ENCODE measurements around the gene GBGT1.

Gene GBGT1

DNA sequence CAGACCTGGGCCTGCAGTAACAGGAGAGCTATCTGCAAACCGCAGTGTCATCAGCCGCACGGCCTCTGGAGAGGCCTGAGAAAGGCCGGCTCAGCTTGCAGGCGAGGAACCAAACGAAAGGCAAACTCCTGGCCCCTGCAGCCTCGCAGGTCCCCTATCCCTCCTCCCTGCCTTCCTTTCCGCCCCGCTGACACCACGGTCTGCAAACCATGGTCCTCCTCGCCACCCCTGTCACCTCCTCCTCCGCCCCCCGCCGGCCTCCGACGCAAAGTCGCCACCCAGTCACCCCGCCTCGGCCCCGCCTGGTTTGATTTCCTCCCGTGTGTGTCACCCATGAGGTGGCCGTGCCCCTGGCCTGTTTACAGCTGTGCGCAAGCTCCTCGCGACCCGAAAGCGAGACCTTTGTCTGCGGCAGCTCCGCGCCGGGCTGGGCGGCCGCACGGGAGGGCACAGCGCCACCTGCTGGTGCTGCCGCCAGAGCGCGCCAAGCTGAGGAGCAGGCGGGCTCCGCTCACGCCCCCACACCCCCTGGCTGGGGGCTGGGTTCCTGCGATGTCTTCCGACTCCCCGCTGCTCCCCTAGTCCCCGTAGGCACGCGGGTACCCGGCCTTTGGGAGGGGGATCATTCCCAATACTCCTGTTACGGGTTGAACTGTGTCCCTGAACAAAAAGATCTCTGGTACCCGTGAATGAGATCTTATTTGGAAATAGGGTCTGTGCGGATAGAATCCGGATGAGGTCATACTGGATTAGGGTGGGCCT is 19.4 kb downstream of the GBGT1 start:
- Histone ChIP-seq H3K9ac (peak overlapping the region; percentile 50 to 100 (median 69)), H3K36me3 (peaks cover 0 to 28% (median 9%) of the 10 kb centered on the region in 11 experiments; a peak in 13 of 22 replicates), H3K4me2 (peak overlapping the region; percentile 80 to 99 (median 97)), H3K4me1 (peaks cover 70 to 85% (median 82%) of the 10 kb centered on the region in 10 experiments), H4K20me1 (peaks cover 70 to 92% (median 87%) of the 10 kb centered on the region in 11 experiments), H3K9me3 (replicated peaks in 1 of 11) (no peaks in the 10 kb centered on the region), H3K27me3 (no peaks in the 10 kb centered on the region), H3K27ac (peak overlapping the region in 10 of 11 experiments; percentile 24 to 71 (median 52); a peak in 18 of 22 replicates), H3K4me3 (peak overlapping the region; percentile 26 to 58 (median 42); a peak in 18 of 20 replicates)
- TF ChIP-seq Cebpa-rat (IDR thresholded peaks at IDR 0.05), result no peak

DNA sequence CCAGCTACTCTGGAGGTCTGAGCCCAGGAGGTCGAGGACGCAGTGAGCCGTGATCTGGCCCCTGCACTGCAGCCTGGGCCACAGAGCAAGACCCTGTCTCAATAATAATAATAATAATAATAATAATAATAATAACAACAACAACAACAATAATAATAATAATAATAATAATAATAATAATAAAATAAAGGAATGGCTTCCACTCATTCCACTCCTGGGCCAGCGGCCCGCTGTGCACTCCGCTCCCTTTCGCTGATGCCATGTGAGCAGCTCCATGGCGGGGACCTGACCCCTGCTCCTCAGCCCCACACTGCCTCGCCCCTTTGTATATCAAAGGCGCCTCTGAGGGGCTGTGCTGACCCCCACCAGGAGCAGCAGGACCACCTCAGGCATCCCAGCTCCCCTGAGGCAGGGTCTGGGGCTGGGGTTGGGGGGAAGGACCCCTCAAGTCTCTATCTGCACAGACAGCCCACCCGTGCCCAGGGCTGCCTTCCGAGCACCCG is 20.0 kb downstream of the GBGT1 start:
- no peaks in the 10 kb centered on the region for H3K9me3 ChIP-seq (replicated peaks in 1 of 11)
- peaks cover 71 to 91% (median 86%) of the 10 kb centered on the region in 10 experiments for H3K4me1 ChIP-seq
- no peak for TF ChIP-seq Cebpa-rat (IDR thresholded peaks at IDR 0.05)
- peaks cover 74 to 98% (median 94%) of the 10 kb centered on the region in 11 experiments for H4K20me1 ChIP-seq
- H3K4me3 ChIP-seq, result peak overlapping the region; percentile 26 to 58 (median 42); a peak in 18 of 20 replicates
- peak overlapping the region in 10 of 11 experiments; percentile 24 to 71 (median 52); a peak in 16 of 22 replicates for H3K27ac ChIP-seq
- peak overlapping the region; percentile 50 to 100 (median 69) for H3K9ac ChIP-seq
- H3K36me3 ChIP-seq, result peaks cover 0 to 34% (median 10%) of the 10 kb centered on the region in 11 experiments; a peak in 14 of 22 replicates
- peak overlapping the region; percentile 80 to 99 (median 97) for H3K4me2 ChIP-seq
- H3K27me3 ChIP-seq, result no peaks in the 10 kb centered on the region

DNA sequence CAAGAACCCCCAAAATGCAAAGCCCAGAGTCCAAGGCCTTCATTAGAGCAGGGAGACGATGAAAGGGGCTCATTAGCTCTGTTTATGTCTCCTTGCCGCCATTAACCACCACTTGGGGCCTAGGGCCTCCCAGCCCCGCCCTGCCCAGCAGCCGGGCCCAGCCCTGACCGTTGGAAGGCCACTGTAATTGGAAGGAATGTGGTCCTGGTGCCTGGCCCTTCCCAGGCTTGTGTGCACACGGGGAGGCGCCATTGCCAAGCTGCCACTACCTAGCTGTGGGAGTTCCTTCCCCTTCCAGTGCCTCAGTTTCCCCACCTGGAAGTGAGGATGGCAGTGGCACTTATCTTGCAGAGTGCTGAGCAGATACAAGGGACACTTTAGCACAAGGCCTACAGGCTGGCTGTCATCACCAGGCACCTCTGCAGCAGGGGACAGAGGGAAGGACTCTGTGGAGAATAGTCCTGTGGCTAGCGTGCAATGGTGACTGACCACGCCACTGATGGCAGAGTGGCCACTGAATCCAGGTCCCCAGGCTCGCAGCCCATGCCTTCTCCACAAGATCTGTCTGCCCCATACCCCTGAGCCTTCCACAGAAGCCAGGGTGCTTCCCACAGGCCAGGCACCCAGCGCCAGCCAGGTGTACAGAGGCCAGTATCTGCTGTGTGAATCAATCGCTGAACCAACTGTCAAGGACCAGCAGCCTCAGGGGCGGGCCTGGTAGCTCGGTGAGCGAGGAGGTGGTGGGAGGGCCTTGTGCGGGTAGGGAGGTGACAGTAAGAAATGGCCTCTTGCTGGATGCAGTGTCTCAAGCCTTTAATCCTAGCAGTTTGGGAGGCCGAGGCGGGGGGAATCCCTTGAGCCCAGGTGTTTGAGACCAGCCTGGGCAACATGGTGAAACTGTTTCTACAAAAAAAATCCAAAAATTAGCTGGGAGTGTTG is 20.8 kb downstream of the GBGT1 start:
- peaks cover 77 to 100% (median 99%) of the 10 kb centered on the region in 11 experiments for H4K20me1 ChIP-seq
- peaks cover 0 to 41% (median 15%) of the 10 kb centered on the region in 11 experiments; a peak in 16 of 22 replicates for H3K36me3 ChIP-seq
- no peak overlapping the region for H3K4me3 ChIP-seq
- H3K9ac ChIP-seq, result peak overlapping the region in 10 of 11 experiments; percentile 32 to 100 (median 52); a peak in 17 of 22 replicates
- H3K9me3 ChIP-seq (replicated peaks in 1 of 11), result no peaks in the 10 kb centered on the region
- TF ChIP-seq Cebpa-rat (IDR thresholded peaks at IDR 0.05), result no peak
- peak overlapping the region; percentile 80 to 99 (median 97) for H3K4me2 ChIP-seq
- H3K27ac ChIP-seq, result peak overlapping the region in 9 of 11 experiments; percentile 4 to 54 (median 35); a peak in 11 of 22 replicates
- H3K4me1 ChIP-seq, result peaks cover 78 to 97% (median 91%) of the 10 kb centered on the region in 10 experiments
- no peaks in the 10 kb centered on the region for H3K27me3 ChIP-seq

DNA sequence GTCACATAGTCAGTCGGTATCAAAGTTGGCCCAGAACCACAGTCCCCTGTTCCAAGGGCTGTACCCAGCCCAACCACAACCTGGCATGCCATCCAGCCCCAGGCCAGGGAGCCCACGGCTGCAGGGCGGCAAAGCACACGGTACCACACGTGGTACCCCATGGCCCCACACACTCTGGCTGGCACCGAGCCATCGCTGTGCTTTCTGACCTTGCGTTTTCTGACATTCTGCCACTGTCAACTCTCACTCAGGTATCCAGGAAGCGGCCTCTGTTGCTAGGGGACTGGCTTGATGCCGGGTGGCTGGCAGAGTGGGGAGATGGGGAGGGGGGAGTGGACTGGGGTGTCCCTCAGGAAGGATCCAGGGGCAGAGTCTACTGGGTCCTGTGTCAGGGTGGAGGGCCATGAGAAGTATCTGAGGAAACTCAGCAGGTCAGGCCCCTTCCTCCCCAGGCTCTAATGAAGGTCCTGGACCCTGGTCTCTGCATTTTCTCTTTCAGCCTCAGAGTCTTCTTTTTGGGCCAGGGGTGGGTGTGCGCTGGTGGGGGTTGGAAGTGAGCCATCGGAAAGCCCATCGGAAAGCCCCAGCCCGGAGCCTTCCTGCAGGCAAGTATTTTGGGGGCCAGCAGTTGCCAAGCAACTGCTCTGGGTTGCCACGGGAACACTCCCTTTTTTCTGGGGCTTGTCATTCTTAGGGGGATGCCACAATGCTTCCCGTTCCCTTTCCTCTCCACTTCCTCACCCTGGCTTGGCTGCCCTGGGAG is 21.7 kb downstream of the GBGT1 start:
- no peak for TF ChIP-seq Cebpa-rat (IDR thresholded peaks at IDR 0.05)
- H3K27ac ChIP-seq, result peak overlapping the region in 9 of 11 experiments; percentile 4 to 54 (median 35); a peak in 13 of 22 replicates
- H3K4me2 ChIP-seq, result peak overlapping the region; percentile 80 to 99 (median 97)
- no peak overlapping the region for H3K4me3 ChIP-seq
- peaks cover 0 to 51% (median 23%) of the 10 kb centered on the region in 11 experiments; a peak in 15 of 22 replicates for H3K36me3 ChIP-seq
- peaks cover 78 to 97% (median 90%) of the 10 kb centered on the region in 10 experiments for H3K4me1 ChIP-seq
- H4K20me1 ChIP-seq, result peaks cover 79 to 100% (median 99%) of the 10 kb centered on the region in 11 experiments
- no peaks in the 10 kb centered on the region for H3K27me3 ChIP-seq
- no peaks in the 10 kb centered on the region for H3K9me3 ChIP-seq (replicated peaks in 1 of 11)
- H3K9ac ChIP-seq, result peak overlapping the region; percentile 14 to 100 (median 46); a peak in 19 of 22 replicates

DNA sequence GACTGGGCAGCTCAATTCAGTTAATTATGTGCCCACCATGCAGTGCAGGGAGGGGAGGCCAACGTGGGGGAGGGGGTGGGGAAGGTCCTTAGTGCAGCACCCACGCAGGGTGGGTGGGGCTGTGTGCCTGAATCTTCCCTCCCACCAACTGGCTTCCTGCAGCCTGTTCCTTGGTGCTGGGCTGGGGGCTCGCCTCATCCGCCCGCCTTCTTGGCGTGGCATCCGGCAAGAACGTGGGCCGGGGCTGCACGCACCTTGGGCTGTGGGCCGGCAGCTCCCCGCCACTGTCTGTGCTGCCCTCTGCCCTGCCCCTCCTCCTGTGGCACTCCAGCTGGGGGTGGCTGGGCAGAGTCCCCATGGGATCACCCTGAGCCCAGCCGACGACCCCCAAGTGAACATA is 23.1 kb downstream of the GBGT1 start:
- peaks cover 65 to 100% (median 99%) of the 10 kb centered on the region in 11 experiments for H4K20me1 ChIP-seq
- H3K4me3 ChIP-seq, result no peak overlapping the region
- peaks cover 76 to 97% (median 90%) of the 10 kb centered on the region in 10 experiments for H3K4me1 ChIP-seq
- H3K4me2 ChIP-seq, result peak overlapping the region; percentile 80 to 99 (median 97); a peak in 20 of 22 replicates
- peaks cover 0 to 43% (median 23%) of the 10 kb centered on the region in 11 experiments; a peak in 15 of 22 replicates for H3K36me3 ChIP-seq
- H3K9me3 ChIP-seq (replicated peaks in 1 of 11), result no peaks in the 10 kb centered on the region
- peak overlapping the region; percentile 14 to 100 (median 46); a peak in 12 of 22 replicates for H3K9ac ChIP-seq
- H3K27me3 ChIP-seq, result no peaks in the 10 kb centered on the region
- H3K27ac ChIP-seq, result peak overlapping the region in 8 of 11 experiments; percentile 24 to 54 (median 39); a peak in 14 of 22 replicates
- TF ChIP-seq Cebpa-rat (IDR thresholded peaks at IDR 0.05), result no peak

DNA sequence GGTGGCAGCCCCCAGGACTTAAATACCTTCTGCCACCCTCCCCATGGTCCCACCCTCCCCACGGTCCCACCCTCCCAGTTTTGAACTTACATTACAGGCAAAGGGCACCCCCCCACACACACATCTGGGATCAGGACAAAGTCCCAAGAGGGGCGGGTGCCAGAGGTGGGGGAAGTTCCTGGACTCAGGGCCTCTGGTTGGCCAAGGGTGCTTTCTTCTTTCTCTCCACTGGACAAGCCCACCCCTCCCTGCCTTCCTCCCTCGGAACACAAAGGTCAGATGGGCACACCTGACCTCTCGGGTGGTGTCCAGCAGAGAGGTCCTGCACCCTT is 23.6 kb downstream of the GBGT1 start:
- Histone ChIP-seq H3K27ac (peak overlapping the region in 1 of 11 experiments; percentile 30; a peak in 1 of 22 replicates), H3K4me1 (peaks cover 76 to 97% (median 90%) of the 10 kb centered on the region in 10 experiments), H3K9me3 (replicated peaks in 1 of 11) (no peaks in the 10 kb centered on the region), H3K4me3 (no peak overlapping the region), H3K36me3 (peaks cover 0 to 43% (median 23%) of the 10 kb centered on the region in 11 experiments; a peak in 14 of 22 replicates), H4K20me1 (peaks cover 61 to 100% (median 99%) of the 10 kb centered on the region in 11 experiments), H3K4me2 (peak overlapping the region in 3 of 11 experiments; percentile 97 to 99 (median 98); a peak in 3 of 22 replicates), H3K27me3 (no peaks in the 10 kb centered on the region), H3K9ac (no peak overlapping the region; a peak in 1 of 22 replicates)
- TF ChIP-seq Cebpa-rat (IDR thresholded peaks at IDR 0.05), result no peak

DNA sequence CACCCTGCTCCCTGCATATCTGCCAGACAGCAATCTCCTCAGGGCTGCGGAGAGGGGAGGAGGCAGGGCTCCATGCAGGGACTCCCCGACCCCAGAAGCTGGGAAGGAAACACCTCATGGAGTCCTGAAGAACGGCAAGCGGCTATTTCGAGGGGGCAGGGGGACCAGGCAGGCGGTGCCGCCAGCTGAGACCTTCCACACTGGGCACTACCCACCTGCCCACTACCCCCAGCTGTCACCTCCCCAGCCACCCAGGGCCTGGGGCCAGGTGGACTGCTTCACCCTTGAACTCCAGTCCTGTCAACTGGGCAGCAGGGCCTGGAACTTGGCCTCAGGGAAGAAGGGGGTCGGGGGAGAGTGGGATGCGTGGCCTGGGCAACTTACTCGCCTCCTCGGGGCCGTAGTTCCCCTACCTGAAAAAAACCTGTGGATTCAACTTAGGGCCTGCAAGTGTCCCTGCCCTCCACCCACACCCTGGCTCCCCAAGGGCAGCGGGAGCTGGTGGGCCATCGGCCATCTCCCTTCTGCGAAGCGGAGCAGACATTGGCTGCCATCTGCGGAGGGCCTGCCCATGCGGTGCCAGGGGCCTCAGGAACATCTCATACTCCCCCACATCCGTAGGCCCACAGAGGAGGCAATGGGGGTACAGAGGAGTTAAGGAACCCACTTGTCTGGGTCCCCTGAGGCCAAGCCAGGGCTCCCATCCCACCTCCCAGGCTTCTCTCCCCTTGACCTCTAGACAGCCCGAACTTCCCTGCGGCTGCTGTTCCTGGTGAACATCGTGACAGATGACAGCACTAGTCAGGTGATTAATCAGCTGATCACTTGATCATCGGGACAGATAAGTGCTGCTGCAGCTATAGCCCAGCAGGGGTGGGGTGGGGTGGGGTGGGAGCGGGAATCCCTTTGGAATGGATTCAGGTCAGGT is 24.2 kb downstream of the GBGT1 start:
- peaks cover 54 to 100% (median 99%) of the 10 kb centered on the region in 11 experiments for H4K20me1 ChIP-seq
- TF ChIP-seq Cebpa-rat (IDR thresholded peaks at IDR 0.05), result no peak
- no peaks in the 10 kb centered on the region for H3K9me3 ChIP-seq (replicated peaks in 1 of 11)
- H3K4me1 ChIP-seq, result peaks cover 76 to 97% (median 90%) of the 10 kb centered on the region in 10 experiments
- H3K27ac ChIP-seq, result peak overlapping the region in 1 of 11 experiments; percentile 4; a peak in 2 of 22 replicates
- H3K9ac ChIP-seq, result peak overlapping the region in 4 of 11 experiments; percentile 9 to 32 (median 22); a peak in 2 of 22 replicates
- H3K4me3 ChIP-seq, result no peak overlapping the region
- no peaks in the 10 kb centered on the region for H3K27me3 ChIP-seq
- H3K4me2 ChIP-seq, result peak overlapping the region in 1 of 11 experiments; percentile 44; a peak in 1 of 22 replicates
- H3K36me3 ChIP-seq, result peaks cover 0 to 43% (median 23%) of the 10 kb centered on the region in 11 experiments; a peak in 15 of 22 replicates

Data from BLaER1 treated with 17β-estradiol and CSF1 and Interleukin-3, amounts not matched to agents 10 nM and 100 nM (cell line).